GM10248 (cell line): ENCODE results near the gene UCHL3.

Source experiments
- CTCF ChIA-PET: fragments of 300-600 bp; sonication (Branson Sonifier 250); formaldehyde crosslinking; extraction: SDS; loops from one replicate; lab custom pipeline; 2021; ENCODE audit warnings: antibody characterized with exemption; lab: Yijun Ruan, JAX
- POLR2A ChIA-PET: fragments of 350-650 bp; sonication (Branson Sonifier 250); formaldehyde crosslinking; extraction: SDS; loops from one replicate; lab custom pipeline; 2020; ENCODE audit warnings: antibody characterized with exemption; lab: Yijun Ruan, JAX
- DNase-seq: peaks from one replicate; pipeline ENCODE4 v3.0.0; 2012; ENCODE audit errors: extremely low spot score
- CTCF ChIP-seq: IDR thresholded peaks from 2 replicates; pipeline ENCODE4 v1.5.1; 2012; ENCODE audit warnings: mild to moderate bottlenecking, low read depth; ENCODE audit errors: extremely low read depth, missing control alignments, control extremely low read depth

Gene UCHL3

GRCh38 chr13:75581874-75582640, 32.5 kb downstream of the UCHL3 start:
- ChIA-PET POLR2A (no interaction called here), CTCF (no interaction called here)
- no peak for TF ChIP-seq CTCF
- no peak for DNase-seq

- ChIA-PET POLR2A (no interaction called here), CTCF (no interaction called here)
- no peak for DNase-seq
- no peak for TF ChIP-seq CTCF
Measured at GRCh38 chr13:75583091-75583490, 33.5 kb downstream of the UCHL3 start.

GRCh38 chr13:75585153-75585552, 35.6 kb downstream of the UCHL3 start:
- TF ChIP-seq CTCF, result no peak
- POLR2A ChIA-PET, result no interaction called here
- CTCF ChIA-PET, result interaction anchor here (0.6 to 1.3 kb wide), 3 partner anchors 15 to 227 kb away, joined by 3 to 4 read pairs (median 3); no protein-coding TSS in a partner anchor
- DNase-seq, result no peak

GRCh38 chr13:75587679-75588078, 38.1 kb downstream of the UCHL3 start:
- ChIA-PET CTCF (interaction anchor here (1.2 kb wide), 1 partner anchor 13 kb away, joined by 3 read pairs; no protein-coding TSS in a partner anchor), POLR2A (no interaction called here)
- DNase-seq, result no peak
- no peak for TF ChIP-seq CTCF

- ChIA-PET CTCF (no interaction called here), POLR2A (no interaction called here)
- no peak for TF ChIP-seq CTCF
- DNase-seq, result no peak
Measured at GRCh38 chr13:75596657-75597182, 47.1 kb downstream of the UCHL3 start.

GRCh38 chr13:75600371-75600770, 50.8 kb downstream of the UCHL3 start:
- CTCF ChIA-PET, result interaction anchor here (0.8 to 1.7 kb wide), 4 partner anchors 10 to 96 kb away, joined by 3 to 8 read pairs (median 4); no protein-coding TSS in a partner anchor
- DNase-seq, result no peak
- no peak for TF ChIP-seq CTCF
- POLR2A ChIA-PET, result no interaction called here
